Measurements from ENCODE around the gene GALNT17.

DNA sequence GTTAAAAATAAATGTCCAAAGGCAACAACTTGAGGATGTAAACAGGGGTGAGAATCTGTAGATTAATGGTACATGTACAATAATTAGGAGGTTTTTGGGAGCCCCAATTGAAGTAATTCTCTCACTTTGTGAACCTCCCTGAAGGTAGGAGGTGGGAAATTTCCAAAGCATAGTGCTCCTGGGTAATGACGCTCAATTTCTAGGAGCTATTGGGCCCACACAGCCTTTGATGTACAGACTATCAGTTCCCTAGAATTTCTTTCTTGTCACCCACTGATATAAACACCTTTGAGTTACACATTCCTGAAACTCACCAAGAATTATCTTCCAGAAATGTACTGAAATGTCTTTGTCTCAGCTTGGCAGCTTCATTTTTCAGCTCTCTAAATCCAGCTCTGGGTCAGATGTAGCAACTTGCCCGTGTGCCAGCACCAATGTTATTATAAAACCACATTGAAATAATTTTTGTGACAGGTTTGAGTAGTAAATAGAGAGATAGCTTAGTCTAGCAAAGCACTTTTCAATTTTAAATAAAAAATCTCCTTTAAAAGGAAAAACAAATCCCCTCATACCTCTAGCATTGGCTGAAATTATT lies 36.6 kb upstream of the GALNT17 start:
- TF ChIP-seq, protein P1, sequence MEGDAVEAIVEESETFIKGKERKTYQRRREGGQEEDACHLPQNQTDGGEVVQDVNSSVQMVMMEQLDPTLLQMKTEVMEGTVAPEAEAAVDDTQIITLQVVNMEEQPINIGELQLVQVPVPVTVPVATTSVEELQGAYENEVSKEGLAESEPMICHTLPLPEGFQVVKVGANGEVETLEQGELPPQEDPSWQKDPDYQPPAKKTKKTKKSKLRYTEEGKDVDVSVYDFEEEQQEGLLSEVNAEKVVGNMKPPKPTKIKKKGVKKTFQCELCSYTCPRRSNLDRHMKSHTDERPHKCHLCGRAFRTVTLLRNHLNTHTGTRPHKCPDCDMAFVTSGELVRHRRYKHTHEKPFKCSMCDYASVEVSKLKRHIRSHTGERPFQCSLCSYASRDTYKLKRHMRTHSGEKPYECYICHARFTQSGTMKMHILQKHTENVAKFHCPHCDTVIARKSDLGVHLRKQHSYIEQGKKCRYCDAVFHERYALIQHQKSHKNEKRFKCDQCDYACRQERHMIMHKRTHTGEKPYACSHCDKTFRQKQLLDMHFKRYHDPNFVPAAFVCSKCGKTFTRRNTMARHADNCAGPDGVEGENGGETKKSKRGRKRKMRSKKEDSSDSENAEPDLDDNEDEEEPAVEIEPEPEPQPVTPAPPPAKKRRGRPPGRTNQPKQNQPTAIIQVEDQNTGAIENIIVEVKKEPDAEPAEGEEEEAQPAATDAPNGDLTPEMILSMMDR (IDR thresholded peaks at IDR 0.05): no peak
- no peak for TF ChIP-seq POLR2A (IDR thresholded peaks at IDR 0.05)
